Neural crest cell (in vitro differentiated cells): Measurements from ENCODE around the gene DCPS. TPM values are rescaled to one million over a fixed set of nuclear protein-coding genes. Genes with fewer than 3 reads are reported as not detected.
"Not testable (repeated sequence)": the region's sequence is repeated elsewhere in the genome, so short reads cannot be mapped to it uniquely, and the experiment has no call there.

Experiments
- DNase-seq: peaks from one replicate; pipeline ENCODE4 v3.0.0; 2021; ENCODE audit warnings: low read depth, mixed read lengths, low spot score
- H3K27ac Mint-ChIP-seq: one replicate; pipeline ENCODE4 v1.8.0; 2021; ENCODE audit warnings: mild to moderate bottlenecking, mixed read lengths; ENCODE audit not compliant: unreplicated experiment
- H3K27me3 Mint-ChIP-seq: 2 replicates; pipeline ENCODE4 v1.8.0; 2021; ENCODE audit warnings: low read depth, mild to moderate bottlenecking, mixed read lengths
- H3K36me3 Mint-ChIP-seq: 2 replicates; pipeline ENCODE4 v1.8.0; 2021; ENCODE audit warnings: low read depth, mild to moderate bottlenecking, mixed read lengths
- H3K4me1 Mint-ChIP-seq: 2 replicates; pipeline ENCODE4 v1.8.0; 2021; ENCODE audit warnings: mixed read lengths
- H3K4me3 Mint-ChIP-seq: one replicate; pipeline ENCODE4 v1.8.0; 2021; ENCODE audit warnings: mild to moderate bottlenecking, mixed read lengths
- H3K9me3 Mint-ChIP-seq: 2 replicates; pipeline ENCODE4 v1.8.0; 2021; ENCODE audit warnings: mixed read lengths
- CTCF ChIP-seq: fragments of 200-600 bp; sonication (generic); conservative IDR thresholded peaks from 2 replicates; pipeline ENCODE4 v1.5.0; 2021; ENCODE audit warnings: antibody characterized with exemption, mild to moderate bottlenecking
- long read RNA-seq: library from polyadenylated mRNA; unstranded; transcript quantifications from one replicate; pipeline ENCODE4 v2.0.0, GENCODE V29; 2020
- total RNA-seq: library from RNA; stranded (reverse); gene quantifications from 2 replicates; pipeline ENCODE4 v1.2.1, GENCODE V29; 2021

DCPS gene
- 22.9 and 23.3 TPM in 2 replicates for total RNA-seq
- long read RNA-seq, transcript DCPS-201 (6 exons, 1,479 nt): major isoform, 15 of 16 reads
- long read RNA-seq, partial matches to known transcripts: 0 of 16 reads
- long read RNA-seq, other reads (novel, unspliced or antisense): 1 of 16 reads

- peaks cover 40% of the 10 kb centered on the region for H3K4me1 Mint-ChIP-seq
- peaks cover 7% of the 10 kb centered on the region for H3K36me3 Mint-ChIP-seq
- H3K27me3 Mint-ChIP-seq: no peaks in the 10 kb centered on the region
- H3K4me3 Mint-ChIP-seq: peak within 1 kb of the TSS; percentile 83
- H3K27ac Mint-ChIP-seq: peak within 1 kb of the TSS; percentile 94
- H3K9me3 Mint-ChIP-seq: no peaks in the 10 kb centered on the region
- peak; percentile 79 for DNase-seq
- no peak for TF ChIP-seq CTCF
Observed at GRCh38 chr11:126303623-126304456, at the start of gene DCPS. Gene DCPS, plus strand, starts transcription at chr11:126304060. Its CDS starts 21 bp downstream, at chr11:126304081.

GRCh38 chr11:126254819-126255218 lies 49.0 kb upstream of the DCPS start:
- H3K27me3 Mint-ChIP-seq: no peaks in the 10 kb centered on the region
- no peak overlapping the region for H3K27ac Mint-ChIP-seq
- H3K4me1 Mint-ChIP-seq: no peaks in the 10 kb centered on the region
- TF ChIP-seq CTCF: no peak
- peaks cover 14% of the 10 kb centered on the region for H3K36me3 Mint-ChIP-seq
- no peaks in the 10 kb centered on the region for H3K9me3 Mint-ChIP-seq
- DNase-seq: no peak
- no peak overlapping the region for H3K4me3 Mint-ChIP-seq

- H3K4me1 Mint-ChIP-seq, DNase-seq, H3K27ac Mint-ChIP-seq, H3K27me3 Mint-ChIP-seq, H3K9me3 Mint-ChIP-seq, H3K4me3 Mint-ChIP-seq: not testable (repeated sequence)
- H3K36me3 Mint-ChIP-seq: peaks cover 16% of the 10 kb centered on the region
Observed at GRCh38 chr11:126255507-126255906, 48.4 kb upstream of the DCPS start.

- Mint-ChIP-seq H3K4me1 (no peaks in the 10 kb centered on the region), H3K27ac (no peak overlapping the region), H3K27me3 (no peaks in the 10 kb centered on the region), H3K9me3 (no peaks in the 10 kb centered on the region), H3K4me3 (no peak overlapping the region), H3K36me3 (peaks cover 14% of the 10 kb centered on the region)
- no peak for TF ChIP-seq CTCF
- no peak for DNase-seq
Observed at GRCh38 chr11:126256216-126256615, 47.6 kb upstream of the DCPS start.

GRCh38 chr11:126257144-126257543 lies 46.7 kb upstream of the DCPS start:
- H3K27ac Mint-ChIP-seq: no peak overlapping the region
- no peak overlapping the region for H3K4me3 Mint-ChIP-seq
- H3K27me3 Mint-ChIP-seq: no peaks in the 10 kb centered on the region
- no peak for DNase-seq
- no peak for TF ChIP-seq CTCF
- peaks cover 12% of the 10 kb centered on the region for H3K36me3 Mint-ChIP-seq
- H3K4me1 Mint-ChIP-seq: no peaks in the 10 kb centered on the region
- H3K9me3 Mint-ChIP-seq: no peaks in the 10 kb centered on the region

- no peak for TF ChIP-seq CTCF
- Mint-ChIP-seq H3K4me3 (no peak overlapping the region), H3K4me1 (no peaks in the 10 kb centered on the region), H3K27me3 (no peaks in the 10 kb centered on the region), H3K27ac (no peak overlapping the region), H3K36me3 (peaks cover 11% of the 10 kb centered on the region), H3K9me3 (no peaks in the 10 kb centered on the region)
- no peak for DNase-seq
Observed at GRCh38 chr11:126257764-126258163, 46.1 kb upstream of the DCPS start.
